H9 (cell line): ENCODE measurements around the gene GRID2. TPM values are rescaled to one million over a fixed set of nuclear protein-coding genes. Genes with fewer than 3 reads are reported as not detected.

ENCODE experiments used
- DNase-seq: peaks from one replicate; pipeline ENCODE4 v3.0.0-alpha.2; 2017
- H2AFZ ChIP-seq: one replicate; pipeline ENCODE4 v1.6.1; 2013; ENCODE audit warnings: mild to moderate bottlenecking, low read length, control low read depth, moderate library complexity
- H2AK5ac ChIP-seq: 2 replicates; pipeline ENCODE4 v1.6.1; 2013; ENCODE audit warnings: low read length, control low read depth, mixed read lengths; ENCODE audit not compliant: insufficient read length
- H2BK120ac ChIP-seq: one replicate; pipeline ENCODE4 v1.6.1; 2013; ENCODE audit warnings: low read depth, mild to moderate bottlenecking, low read length, control low read depth, inconsistent platforms; ENCODE audit not compliant: poor library complexity, severe bottlenecking
- H2BK12ac ChIP-seq: 2 replicates; pipeline ENCODE4 v1.6.1; 2013; ENCODE audit warnings: low read length, control low read depth, mixed read lengths, low read depth; ENCODE audit not compliant: insufficient read length
- H2BK15ac ChIP-seq: 2 replicates; pipeline ENCODE4 v1.6.1; 2013; ENCODE audit warnings: low read depth, low read length, control low read depth
- H2BK20ac ChIP-seq: one replicate; pipeline ENCODE4 v1.6.1; 2013; ENCODE audit warnings: low read depth, mild to moderate bottlenecking, low read length, control low read depth, inconsistent platforms; ENCODE audit not compliant: poor library complexity, severe bottlenecking
- H2BK5ac ChIP-seq: 2 replicates; pipeline ENCODE4 v1.6.1; 2013; ENCODE audit warnings: low read length, control low read depth, mixed read lengths; ENCODE audit not compliant: insufficient read length
- H3K14ac ChIP-seq: 2 replicates; pipeline ENCODE4 v1.6.1; 2013; ENCODE audit warnings: low read length, control low read depth; ENCODE audit not compliant: insufficient read depth
- H3K18ac ChIP-seq: 2 replicates; pipeline ENCODE4 v1.6.1; 2013; ENCODE audit warnings: low read depth, mild to moderate bottlenecking, mixed read lengths, low read length, control low read depth; ENCODE audit not compliant: insufficient read length
- H3K23ac ChIP-seq: 2 replicates; pipeline ENCODE4 v1.6.1; 2013; ENCODE audit warnings: low read length, control low read depth, mixed read lengths, low read depth; ENCODE audit not compliant: insufficient read length
- H3K23me2 ChIP-seq: 2 replicates; pipeline ENCODE4 v1.6.1; 2013; ENCODE audit warnings: low read depth, mild to moderate bottlenecking, mixed read lengths, low read length, control low read depth; ENCODE audit not compliant: insufficient read length, poor library complexity, severe bottlenecking
- H3K27ac ChIP-seq: 2 replicates; pipeline ENCODE4 v1.5.1; 2013; ENCODE audit warnings: low read length, control low read depth, mixed read lengths, low read depth; ENCODE audit not compliant: insufficient read length
- H3K27me3 ChIP-seq: 2 replicates; pipeline ENCODE4 v1.6.1; 2013; ENCODE audit warnings: low read length, control low read depth, inconsistent platforms; ENCODE audit not compliant: insufficient read depth
- H3K4ac ChIP-seq: 2 replicates; pipeline ENCODE4 v1.6.1; 2013; ENCODE audit warnings: low read depth, mild to moderate bottlenecking, control low read depth, inconsistent platforms, low read length, moderate library complexity
- H3K4me1 ChIP-seq: 2 replicates; pipeline ENCODE4 v1.6.1; 2013; ENCODE audit warnings: low read length, control low read depth, inconsistent platforms; ENCODE audit not compliant: insufficient read depth
- H3K4me2 ChIP-seq: 2 replicates; pipeline ENCODE4 v1.6.1; 2013; ENCODE audit warnings: low read length, control low read depth, mixed read lengths; ENCODE audit not compliant: insufficient read length, insufficient read depth
- H3K56ac ChIP-seq: 2 replicates; pipeline ENCODE4 v1.6.1; 2013; ENCODE audit warnings: low read depth, mild to moderate bottlenecking, mixed read lengths, low read length, control low read depth; ENCODE audit not compliant: insufficient read length
- H3K79me1 ChIP-seq: 2 replicates; pipeline ENCODE4 v1.6.1; 2013; ENCODE audit warnings: low read depth, mild to moderate bottlenecking, moderate library complexity, low read length, control low read depth, inconsistent platforms; ENCODE audit not compliant: insufficient read depth, poor library complexity, severe bottlenecking
- H3K79me2 ChIP-seq: 2 replicates; pipeline ENCODE4 v1.6.1; 2013; ENCODE audit warnings: low read length, control low read depth, inconsistent platforms; ENCODE audit not compliant: insufficient read depth
- H3K9ac ChIP-seq: 2 replicates; pipeline ENCODE4 v1.6.1; 2013; ENCODE audit warnings: low read length, control low read depth, mixed read lengths; ENCODE audit not compliant: insufficient read length; ENCODE audit errors: extremely low read depth
- H3K9me3 ChIP-seq: one replicate; pipeline ENCODE4 v1.6.1; 2013; ENCODE audit warnings: low read depth, low read length, inconsistent platforms; ENCODE audit not compliant: control insufficient read depth
- H3T11ph ChIP-seq: one replicate; pipeline ENCODE4 v1.6.1; 2013; ENCODE audit warnings: mild to moderate bottlenecking, low read length, control low read depth, inconsistent platforms
- H4K20me1 ChIP-seq: one replicate; pipeline ENCODE4 v1.6.1; 2013; ENCODE audit not compliant: control insufficient read depth, insufficient read length, insufficient read depth
- H4K5ac ChIP-seq: 2 replicates; pipeline ENCODE4 v1.6.1; 2013; ENCODE audit warnings: low read depth, mild to moderate bottlenecking, mixed read lengths, low read length, control low read depth; ENCODE audit not compliant: insufficient read length
- H4K8ac ChIP-seq: replicated peaks from 2 replicates; pipeline ENCODE4 v1.6.1; 2013; ENCODE audit warnings: low read length, control low read depth, mixed read lengths, low read depth; ENCODE audit not compliant: insufficient read length
- H4K91ac ChIP-seq: 2 replicates; pipeline ENCODE4 v1.6.1; 2013; ENCODE audit warnings: low read depth, mild to moderate bottlenecking, moderate library complexity, mixed read lengths, low read length, control low read depth; ENCODE audit not compliant: insufficient read length
- H3K27ac Mint-ChIP-seq, 3 experiments: 2 replicates in 2 of 3; 3 replicates in 1 of 3; pipeline ENCODE4 v1.8.0; 2020 to 2021; ENCODE audit warnings: mixed read lengths in 3 of 3, mild to moderate bottlenecking in 1 of 3, moderate library complexity in 1 of 3
- H3K27me3 Mint-ChIP-seq: 2 replicates; pipeline ENCODE4 v1.8.0; 2021; ENCODE audit warnings: low read depth, mild to moderate bottlenecking, moderate library complexity, mixed read lengths
- H3K36me3 Mint-ChIP-seq, 3 experiments: 2 replicates in 2 of 3; 3 replicates in 1 of 3; pipeline ENCODE4 v1.8.0; 2020 to 2021; ENCODE audit warnings: low read depth in 3 of 3, mixed read lengths in 3 of 3; ENCODE audit not compliant: insufficient read depth in 1 of 3
- H3K4me1 Mint-ChIP-seq, 2 experiments: 2 replicates each; pipeline ENCODE4 v1.8.0; 2020; ENCODE audit warnings: mixed read lengths in 2 of 2
- H3K4me3 Mint-ChIP-seq, 2 experiments: 2 replicates in 1 of 2; 3 replicates in 1 of 2; pipeline ENCODE4 v1.8.0; 2020 to 2021; ENCODE audit warnings: mild to moderate bottlenecking in 2 of 2, mixed read lengths in 2 of 2, moderate library complexity in 1 of 2
- H3K9me3 Mint-ChIP-seq, 2 experiments: 2 replicates in 1 of 2; 3 replicates in 1 of 2; pipeline ENCODE4 v1.8.0; 2020; ENCODE audit warnings: mild to moderate bottlenecking in 2 of 2, mixed read lengths in 2 of 2, moderate library complexity in 1 of 2
- WGBS: extraction: QIAGEN DNeasy Blood & Tissue Kit; methylation state at CpG from one replicate; pipeline ENCODE4 v1.1.7; 2013; ENCODE audit warnings: missing lambda C conversion rate, low lambda C conversion rate, mixed read lengths; ENCODE audit not compliant: insufficient read length; ENCODE audit errors: extremely low coverage; 5-methylcytosine and 5-hydroxymethylcytosine counted together
- total RNA-seq: library from RNA; stranded (reverse); gene quantifications from 2 replicates; pipeline ENCODE4 v1.2.1, GENCODE V29; 2021
- TF ChIP-seq, protein P1 (sequence below): fragments of 200-600 bp; sonication (generic); conservative IDR thresholded peaks from 3 replicates; pipeline ENCODE4 v1.8.0; 2021; ENCODE audit warnings: antibody characterized with exemption, mild to moderate bottlenecking

Gene GRID2
- total RNA-seq, 1 experiment from 2014 or later: 21.8 TPM

DNA sequence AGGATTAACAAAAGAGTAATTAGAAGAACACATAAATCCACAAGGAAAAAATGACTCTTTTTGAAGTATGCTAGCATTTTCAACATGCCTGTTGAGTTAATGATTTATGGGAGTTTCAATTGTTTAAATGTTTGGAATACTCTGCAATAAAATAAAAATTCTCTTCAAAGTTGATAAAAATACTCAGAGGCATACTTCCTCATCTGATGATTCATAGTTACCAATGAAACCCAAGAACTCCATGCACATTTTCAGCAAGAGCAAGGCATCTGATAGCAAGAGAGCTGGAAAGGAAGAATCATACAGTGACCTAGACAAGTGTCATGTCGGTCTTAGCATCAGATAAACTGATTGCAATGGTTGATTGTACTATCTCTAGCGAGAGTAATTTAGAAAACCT, 1081.1 kb downstream of the GRID2 start:
- no peaks in the 10 kb centered on the region for H3K27me3 ChIP-seq
- H3K9me3 ChIP-seq: no peaks in the 10 kb centered on the region
- H3K79me2 ChIP-seq: no peaks in the 10 kb centered on the region
- no peak overlapping the region for H2AK5ac ChIP-seq
- no peak overlapping the region for H2BK12ac ChIP-seq
- no peaks in the 10 kb centered on the region for H3K4me1 Mint-ChIP-seq
- no peak overlapping the region for H3K56ac ChIP-seq
- no peak overlapping the region for H2BK120ac ChIP-seq
- no peak overlapping the region for H3K14ac ChIP-seq
- no peak overlapping the region for H2BK20ac ChIP-seq
- no peak overlapping the region for H3K18ac ChIP-seq
- H4K20me1 ChIP-seq: no peaks in the 10 kb centered on the region
- H3K9ac ChIP-seq: no peak overlapping the region
- H3K4me1 ChIP-seq: no peaks in the 10 kb centered on the region
- no CpG with 5 or more reads among the region's 2 CpGs for WGBS
- no peaks in the 10 kb centered on the region for H3K23me2 ChIP-seq
- no peak overlapping the region for H4K91ac ChIP-seq
- no peak overlapping the region for H3K4me2 ChIP-seq
- no peaks in the 10 kb centered on the region; a peak in 1 of 7 replicates for H3K36me3 Mint-ChIP-seq
- no peak overlapping the region for H2BK15ac ChIP-seq
- no peaks in the 10 kb centered on the region for H3K27me3 Mint-ChIP-seq
- no peak for DNase-seq
- no peaks in the 10 kb centered on the region for H3K79me1 ChIP-seq
- H3K27ac ChIP-seq: no peak overlapping the region
- H3T11ph ChIP-seq: no peak overlapping the region
- H3K27ac Mint-ChIP-seq: no peak overlapping the region
- H2BK5ac ChIP-seq: no peak overlapping the region
- H3K4ac ChIP-seq: no peak overlapping the region
- H3K4me3 Mint-ChIP-seq: no peak overlapping the region
- no peak overlapping the region for H2AFZ ChIP-seq
- no peaks in the 10 kb centered on the region for H3K9me3 Mint-ChIP-seq
- TF ChIP-seq, protein P1, sequence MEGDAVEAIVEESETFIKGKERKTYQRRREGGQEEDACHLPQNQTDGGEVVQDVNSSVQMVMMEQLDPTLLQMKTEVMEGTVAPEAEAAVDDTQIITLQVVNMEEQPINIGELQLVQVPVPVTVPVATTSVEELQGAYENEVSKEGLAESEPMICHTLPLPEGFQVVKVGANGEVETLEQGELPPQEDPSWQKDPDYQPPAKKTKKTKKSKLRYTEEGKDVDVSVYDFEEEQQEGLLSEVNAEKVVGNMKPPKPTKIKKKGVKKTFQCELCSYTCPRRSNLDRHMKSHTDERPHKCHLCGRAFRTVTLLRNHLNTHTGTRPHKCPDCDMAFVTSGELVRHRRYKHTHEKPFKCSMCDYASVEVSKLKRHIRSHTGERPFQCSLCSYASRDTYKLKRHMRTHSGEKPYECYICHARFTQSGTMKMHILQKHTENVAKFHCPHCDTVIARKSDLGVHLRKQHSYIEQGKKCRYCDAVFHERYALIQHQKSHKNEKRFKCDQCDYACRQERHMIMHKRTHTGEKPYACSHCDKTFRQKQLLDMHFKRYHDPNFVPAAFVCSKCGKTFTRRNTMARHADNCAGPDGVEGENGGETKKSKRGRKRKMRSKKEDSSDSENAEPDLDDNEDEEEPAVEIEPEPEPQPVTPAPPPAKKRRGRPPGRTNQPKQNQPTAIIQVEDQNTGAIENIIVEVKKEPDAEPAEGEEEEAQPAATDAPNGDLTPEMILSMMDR: no peak
- no peak overlapping the region for H4K8ac ChIP-seq
- H3K23ac ChIP-seq: no peak overlapping the region
- H4K5ac ChIP-seq: no peak overlapping the region
